H1 (cell line): ENCODE data around the gene PVALB. TPM values are rescaled to one million over a fixed set of nuclear protein-coding genes. Genes with fewer than 3 reads are reported as not detected.

Experiments used
- CTCF ChIA-PET: fragments of 300-600 bp; sonication (Branson Sonifier 250); formaldehyde crosslinking; loops from one replicate; lab custom pipeline; 2021; ENCODE audit not compliant: partially characterized antibody; lab: Charles Lee
- POLR2A ChIA-PET: fragments of 300-600 bp; sonication (Branson Sonifier 250); formaldehyde crosslinking; loops from one replicate; lab custom pipeline; 2021; ENCODE audit warnings: inconsistent platforms; ENCODE audit not compliant: partially characterized antibody; lab: Charles Lee
- DNase-seq, 2 experiments: peaks; one replicate each; pipeline versions ENCODE4 v3.0.0 to v3.0.0-alpha.2; 2010 to 2022; ENCODE audit warnings: low spot score in 2 of 2, low read depth in 1 of 2, mixed read lengths in 1 of 2
- FAIRE-seq: peaks from 2 replicates; lab custom pipeline; 2011; peaks lifted over from hg19 to GRCh38; lab: Jason Lieb, UNC
- H2AFZ ChIP-seq: 2 replicates; pipeline ENCODE4 v1.8.1; 2012; ENCODE audit warnings: low read length, inconsistent platforms
- H2AK5ac ChIP-seq: 2 replicates; pipeline ENCODE4 v1.6.1; 2013; ENCODE audit warnings: low read depth, low read length
- H2BK120ac ChIP-seq: replicated peaks from 2 replicates; pipeline ENCODE3; 2013; ENCODE audit warnings: low read depth, low read length, inconsistent platforms
- H2BK12ac ChIP-seq: 2 replicates; pipeline ENCODE4 v1.6.1; 2013; ENCODE audit warnings: low read depth, low read length
- H2BK15ac ChIP-seq: 2 replicates; pipeline ENCODE4 v1.6.1; 2013; ENCODE audit warnings: low read length
- H2BK20ac ChIP-seq: 2 replicates; pipeline ENCODE4 v1.6.1; 2013; ENCODE audit warnings: low read length
- H2BK5ac ChIP-seq: 2 replicates; pipeline ENCODE4 v1.6.1; 2013; ENCODE audit warnings: low read depth, low read length
- H3K14ac ChIP-seq: 2 replicates; pipeline ENCODE4 v1.6.1; 2013; ENCODE audit warnings: inconsistent platforms; ENCODE audit not compliant: insufficient read length
- H3K18ac ChIP-seq: 2 replicates; pipeline ENCODE4 v1.6.1; 2013; ENCODE audit warnings: low read length; ENCODE audit errors: extremely low read depth
- H3K23ac ChIP-seq: 2 replicates; pipeline ENCODE4 v1.6.1; 2013; ENCODE audit warnings: inconsistent platforms; ENCODE audit not compliant: insufficient read length
- H3K23me2 ChIP-seq: 2 replicates; pipeline ENCODE4 v1.6.1; 2013; ENCODE audit warnings: low read depth, low read length
- H3K27ac ChIP-seq: 2 replicates; pipeline ENCODE4 v1.6.1; 2011; ENCODE audit warnings: low read depth, low read length, inconsistent platforms
- H3K27me3 ChIP-seq, 4 experiments: replicated peaks in 1 of 4; 1 replicate in 1 of 4; 2 replicates in 3 of 4; pipeline versions ENCODE4 v1.6.1 to v1.8.1; 2011 to 2013; ENCODE audit warnings: low read length in 3 of 4, mild to moderate bottlenecking in 3 of 4, inconsistent platforms in 2 of 4, mixed read lengths in 2 of 4, moderate library complexity in 1 of 4; ENCODE audit not compliant: control insufficient read depth in 3 of 4, insufficient read depth in 3 of 4; ENCODE audit errors: extremely low read depth in 1 of 4
- H3K36me3 ChIP-seq, 4 experiments: 2 replicates each; pipeline versions ENCODE4 v1.6.1 to v1.8.1; 2011 to 2013; ENCODE audit warnings: mild to moderate bottlenecking in 4 of 4, low read length in 3 of 4, moderate library complexity in 2 of 4, control low read depth in 1 of 4, inconsistent platforms in 1 of 4; ENCODE audit not compliant: insufficient read depth in 4 of 4, control insufficient read depth in 2 of 4
- H3K4ac ChIP-seq: replicated peaks from 2 replicates; pipeline ENCODE3; 2013; ENCODE audit warnings: low read length, low read depth, mixed read lengths, inconsistent platforms; ENCODE audit not compliant: insufficient read length
- H3K4me1 ChIP-seq, 4 experiments: replicated peaks in 1 of 4; 1 replicate in 1 of 4; 2 replicates in 3 of 4; pipeline versions ENCODE4 v1.6.1 to v1.8.1; 2011 to 2013; ENCODE audit warnings: low read length in 3 of 4, inconsistent platforms in 2 of 4, mixed read lengths in 1 of 4; ENCODE audit not compliant: insufficient read depth in 4 of 4, control insufficient read depth in 3 of 4
- H3K4me2 ChIP-seq, 2 experiments: 2 replicates each; pipeline versions ENCODE4 v1.6.1 to v1.8.1; 2011 to 2013; ENCODE audit warnings: low read depth in 2 of 2, low read length in 2 of 2, control low read depth in 1 of 2, inconsistent platforms in 1 of 2, mild to moderate bottlenecking in 1 of 2; ENCODE audit not compliant: insufficient read depth in 1 of 2
- H3K4me3 ChIP-seq, 4 experiments: fragments of 200-600, 300-600 bp in 1 of 4; sonication (generic), shearing (Covaris generic), sonication (Bioruptor Twin) in 1 of 4; 2 replicates each; pipeline versions ENCODE4 v1.5.1 to v1.8.1; 2011 to 2016; ENCODE audit warnings: low read length in 4 of 4, low read depth in 3 of 4, control low read depth in 2 of 4, inconsistent platforms in 2 of 4, mild to moderate bottlenecking in 2 of 4, mixed read lengths in 1 of 4, moderate library complexity in 1 of 4; ENCODE audit not compliant: insufficient read depth in 2 of 4; ENCODE audit errors: extremely low read depth in 1 of 4
- H3K56ac ChIP-seq: replicated peaks from 2 replicates; pipeline ENCODE3; 2013; ENCODE audit warnings: low read depth, mild to moderate bottlenecking, mixed read lengths, low read length, inconsistent platforms; ENCODE audit not compliant: insufficient read length
- H3K79me1 ChIP-seq: 2 replicates; pipeline ENCODE4 v1.6.1; 2013; ENCODE audit warnings: low read depth, low read length, control low read depth
- H3K79me2 ChIP-seq, 2 experiments: 2 replicates each; pipeline versions ENCODE4 v1.6.1 to v1.8.1; 2012 to 2013; ENCODE audit warnings: low read length in 2 of 2, mild to moderate bottlenecking in 2 of 2, inconsistent platforms in 1 of 2; ENCODE audit not compliant: insufficient read depth in 2 of 2, control insufficient read depth in 1 of 2
- H3K9ac ChIP-seq, 4 experiments: replicated peaks in 1 of 4; 1 replicate in 1 of 4; 2 replicates in 3 of 4; pipeline versions ENCODE4 v1.6.1 to v1.8.1; 2011 to 2013; ENCODE audit warnings: low read depth in 3 of 4, low read length in 3 of 4, control low read depth in 2 of 4, mild to moderate bottlenecking in 2 of 4, moderate library complexity in 2 of 4, inconsistent platforms in 1 of 4; ENCODE audit errors: extremely low read depth in 1 of 4
- H3K9me3 ChIP-seq, 2 experiments: 2 replicates each; pipeline versions ENCODE4 v1.6.1 to v1.8.1; 2012 to 2013; ENCODE audit warnings: mild to moderate bottlenecking in 2 of 2, moderate library complexity in 2 of 2, control low read depth in 1 of 2, inconsistent platforms in 1 of 2, low read depth in 1 of 2, low read length in 1 of 2, mixed read lengths in 1 of 2; ENCODE audit not compliant: insufficient read depth in 2 of 2
- H4K20me1 ChIP-seq, 2 experiments: replicated peaks in 1 of 2; 2 replicates each; pipeline versions ENCODE3 to v1.8.1; 2011 to 2013; ENCODE audit warnings: inconsistent platforms in 2 of 2, low read length in 2 of 2, mild to moderate bottlenecking in 1 of 2; ENCODE audit not compliant: insufficient read depth in 2 of 2, control insufficient read depth in 1 of 2
- H4K5ac ChIP-seq: 2 replicates; pipeline ENCODE4 v1.6.1; 2013; ENCODE audit warnings: low read length, low read depth, mixed read lengths, inconsistent platforms; ENCODE audit not compliant: insufficient read length
- H4K8ac ChIP-seq: 2 replicates; pipeline ENCODE4 v1.8.0; 2013; ENCODE audit warnings: mild to moderate bottlenecking, moderate library complexity, low read length, inconsistent platforms; ENCODE audit not compliant: insufficient read depth; ENCODE audit errors: extremely low read depth
- H4K91ac ChIP-seq: replicated peaks from 2 replicates; pipeline ENCODE3; 2013; ENCODE audit warnings: low read length, mixed read lengths, inconsistent platforms; ENCODE audit not compliant: insufficient read length
- BRCA1 ChIP-seq: IDR thresholded peaks from 2 replicates; pipeline ENCODE4 v1.6.1; 2012; ENCODE audit warnings: low read depth, low read length, improper control_type of control experiment
- CBX8 ChIP-seq: fragments of 300-800, 300-1000 bp; sonication (generic); IDR thresholded peaks from 2 replicates; pipeline ENCODE4 v1.7.1; 2016; ENCODE audit warnings: low read depth, low read length, borderline replicate concordance
- CREB1 ChIP-seq: IDR thresholded peaks from 2 replicates; pipeline ENCODE4 v1.6.1; 2012; ENCODE audit warnings: inconsistent platforms
- E2F6 ChIP-seq: IDR thresholded peaks from 2 replicates; pipeline ENCODE4 v1.6.1; 2012; ENCODE audit warnings: inconsistent platforms
- EGR1 ChIP-seq: IDR thresholded peaks from 2 replicates; pipeline ENCODE4 v1.6.1; 2011; ENCODE audit warnings: low read depth, low read length, borderline replicate concordance
- JUND ChIP-seq: IDR thresholded peaks from 2 replicates; pipeline ENCODE4 v1.6.1; 2011; ENCODE audit warnings: mild to moderate bottlenecking, improper control_type of control experiment, low read length
- KDM1A ChIP-seq: fragments of 200-600, 300-600 bp; sonication (generic); IDR thresholded peaks from 2 replicates; pipeline ENCODE4 v1.7.1; 2016; ENCODE audit warnings: mild to moderate bottlenecking, low read length, borderline replicate concordance
- KDM5A ChIP-seq: fragments of 200-600 bp; IDR thresholded peaks from 2 replicates; pipeline ENCODE4 v1.7.1; 2012; ENCODE audit warnings: mild to moderate bottlenecking, low read length, inconsistent platforms, mixed read lengths
- NRF1 ChIP-seq: IDR thresholded peaks from 2 replicates; pipeline ENCODE4 v1.6.1; 2011; ENCODE audit warnings: mild to moderate bottlenecking, low read depth, low read length, improper control_type of control experiment
- PHF8 ChIP-seq: fragments of 200-600 bp; sonication (generic); conservative IDR thresholded peaks from 2 replicates; pipeline ENCODE4 v1.7.1; 2012; ENCODE audit warnings: low read depth, mild to moderate bottlenecking, inconsistent platforms, low read length, moderate library complexity
- POU5F1 ChIP-seq: IDR thresholded peaks from 2 replicates; pipeline ENCODE4 v1.6.1; 2011; ENCODE audit warnings: low read depth, mild to moderate bottlenecking, low read length, moderate library complexity
- RBBP5 ChIP-seq: IDR thresholded peaks from 2 replicates; pipeline ENCODE4 v1.7.1; 2012; ENCODE audit warnings: low read depth, mild to moderate bottlenecking, inconsistent platforms, low read length, moderate library complexity, borderline replicate concordance
- RXRA ChIP-seq: IDR thresholded peaks from 2 replicates; pipeline ENCODE4 v1.6.1; 2011; ENCODE audit warnings: low read depth, mild to moderate bottlenecking, low read length, moderate library complexity; ENCODE audit not compliant: insufficient read depth
- WGBS, 2 experiments: shearing (Covaris generic) in 1 of 2; methylation state at CpG; one replicate each; pipeline versions ENCODE4 v1.1.6 to v1.1.7; 2013 to 2015; ENCODE audit warnings: low lambda C conversion rate in 2 of 2, mixed read lengths in 2 of 2, inconsistent platforms in 1 of 2, low coverage in 1 of 2, missing lambda C conversion rate in 1 of 2; ENCODE audit not compliant: insufficient replicate concordance in 2 of 2, insufficient coverage in 1 of 2, insufficient read length in 1 of 2; ENCODE audit errors: extremely low coverage in 1 of 2, missing lambda C conversion rate in 1 of 2; 5-methylcytosine and 5-hydroxymethylcytosine counted together
- polyA plus RNA-seq, 7 experiments: library from polyadenylated mRNA; depleted of rRNA in 3 of 7; stranded (reverse) in 5 of 7; unstranded in 2 of 7; fragments of >200 nt in 5 of 7; fragments of 200-250 nt in 2 of 7; gene quantifications; 1 replicate in 5 of 7; 2 replicates in 1 of 7; 4 replicates in 1 of 7; pipeline versions ENCODE4 v1.2.1 to v1.2.3, GENCODE V29; 2011 to 2013; ENCODE audit warnings: missing spikeins in 2 of 7, mixed read lengths in 2 of 7
- total RNA-seq: library from RNA; stranded (reverse); fragmentation: NEBNext Ultra II Directional; extraction: Animal tissue kit (Norgen Biotek cat#: 25700); gene quantifications from 2 replicates; pipeline ENCODE4 v1.2.1, GENCODE V29; 2021

The PVALB gene
- total and polyA plus RNA-seq, 2 of the 8 experiments (the other 6 are each of a cell fraction or from before 2014, with no cell fraction given), result 1.7 to 5.4 TPM

- H3K9me3 ChIP-seq, result no peaks in the 10 kb centered on the region
- H2BK5ac ChIP-seq, result no peak overlapping the region
- no peak overlapping the region for H3K4ac ChIP-seq
- H3K36me3 ChIP-seq, result no peaks in the 10 kb centered on the region
- no peak for FAIRE-seq
- WGBS, 2 experiments, result 39% methylated on average over 5 of the region's 5 CpGs; no CpG with 5 or more reads in 1 of the 2 experiments
- no peak overlapping the region for H4K8ac ChIP-seq
- ChIA-PET POLR2A (interaction anchor here (2.0 kb wide), 1 partner anchor 15 kb away, joined by 6 read pairs; no protein-coding TSS in a partner anchor), CTCF (interaction anchor here (0.7 to 3.9 kb wide), 6 partner anchors 14 to 160 kb away, joined by 3 to 16 read pairs (median 5); no protein-coding TSS in a partner anchor)
- H3K79me1 ChIP-seq, result no peaks in the 10 kb centered on the region
- peak overlapping the region in 3 of 4 experiments; percentile 57 to 69 (median 61); a peak in 4 of 8 replicates for H3K4me3 ChIP-seq
- H3K18ac ChIP-seq, result 0 out of 2 replicates have a peak overlapping the region, but pooled peaks have one; percentile 24
- H2BK20ac ChIP-seq, result no peak overlapping the region
- 0 out of 2 replicates have a peak overlapping the region, but pooled peaks have one; percentile 18 for H2BK15ac ChIP-seq
- H3K4me1 ChIP-seq, result peaks cover 0 to 16% (median 10%) of the 10 kb centered on the region in 4 experiments; a peak in 6 of 7 replicates
- no peak overlapping the region for H2BK120ac ChIP-seq
- no peak overlapping the region for H4K91ac ChIP-seq
- no peak overlapping the region for H3K56ac ChIP-seq
- no peak overlapping the region for H3K14ac ChIP-seq
- no peaks in the 10 kb centered on the region for H4K20me1 ChIP-seq
- no peak overlapping the region for H3K23ac ChIP-seq
- DNase-seq, result no peak
- peak overlapping the region; percentile 29; the same call in 1 of the 2 replicates for H2BK12ac ChIP-seq
- peaks cover 11% of the 10 kb centered on the region for H3K23me2 ChIP-seq
- no peak overlapping the region for H2AFZ ChIP-seq
- H2AK5ac ChIP-seq, result no peak overlapping the region
- H3K27me3 ChIP-seq, result peaks cover 21 to 53% (median 40%) of the 10 kb centered on the region in 4 experiments
- TF ChIP-seq PHF8 (no peak), BRCA1 (no peak), KDM5A (no peak), NRF1 (no peak), E2F6 (no peak), RXRA (no peak), KDM1A (no peak), RBBP5 (no peak), CBX8 (no peak), CREB1 (no peak), EGR1 (no peak), JUND (no peak), POU5F1 (no peak)
- no peak overlapping the region for H3K27ac ChIP-seq
- peak overlapping the region; percentile 70 to 89 for H3K4me2 ChIP-seq
- no peaks in the 10 kb centered on the region for H3K79me2 ChIP-seq
- no peak overlapping the region for H4K5ac ChIP-seq
- H3K9ac ChIP-seq, result no peak overlapping the region; a peak in 1 of 7 replicates
Measured at GRCh38 chr22:36817525-36817848, 652 bp upstream of the PVALB start.
